OCI-LY1 (cell line): ENCODE results near the gene RUSC2.

Experiments
- EZH2 ChIP-seq: fragments of 200-600 bp; sonication (generic), shearing (Covaris generic); IDR thresholded peaks from 2 replicates; pipeline ENCODE4 v1.8.0; 2017; ENCODE audit warnings: borderline replicate concordance, mixed run types, mild to moderate bottlenecking, antibody characterized with exemption, low read length, moderate library complexity, mixed read lengths
- TF ChIP-seq, protein P1 (sequence below): fragments of 200-600 bp; sonication (generic), shearing (Covaris generic); IDR thresholded peaks from 2 replicates; pipeline ENCODE4 v1.5.1; 2017; ENCODE audit warnings: mild to moderate bottlenecking, antibody characterized with exemption, low read length, moderate library complexity, mixed read lengths

DNA sequence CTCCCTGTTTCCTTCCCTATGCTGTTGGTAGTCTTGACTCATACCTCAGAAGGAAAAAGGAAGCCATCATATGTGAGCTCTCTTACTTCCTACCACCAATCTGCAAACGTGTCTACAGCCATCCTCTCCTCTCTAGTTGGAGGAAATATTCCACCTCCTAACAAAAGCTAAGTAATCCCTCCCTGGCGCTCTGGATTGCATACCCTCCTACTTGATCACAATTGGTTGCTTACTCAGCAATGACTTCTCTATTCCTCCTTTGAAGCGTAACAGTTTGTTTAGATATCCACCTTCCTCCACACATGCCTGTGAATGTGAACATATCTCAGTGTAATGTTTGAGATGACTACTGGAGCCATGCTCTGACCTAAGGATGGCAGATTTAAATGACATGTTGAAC is 18.2 kb downstream of the RUSC2 start:
- TF ChIP-seq, protein P1, sequence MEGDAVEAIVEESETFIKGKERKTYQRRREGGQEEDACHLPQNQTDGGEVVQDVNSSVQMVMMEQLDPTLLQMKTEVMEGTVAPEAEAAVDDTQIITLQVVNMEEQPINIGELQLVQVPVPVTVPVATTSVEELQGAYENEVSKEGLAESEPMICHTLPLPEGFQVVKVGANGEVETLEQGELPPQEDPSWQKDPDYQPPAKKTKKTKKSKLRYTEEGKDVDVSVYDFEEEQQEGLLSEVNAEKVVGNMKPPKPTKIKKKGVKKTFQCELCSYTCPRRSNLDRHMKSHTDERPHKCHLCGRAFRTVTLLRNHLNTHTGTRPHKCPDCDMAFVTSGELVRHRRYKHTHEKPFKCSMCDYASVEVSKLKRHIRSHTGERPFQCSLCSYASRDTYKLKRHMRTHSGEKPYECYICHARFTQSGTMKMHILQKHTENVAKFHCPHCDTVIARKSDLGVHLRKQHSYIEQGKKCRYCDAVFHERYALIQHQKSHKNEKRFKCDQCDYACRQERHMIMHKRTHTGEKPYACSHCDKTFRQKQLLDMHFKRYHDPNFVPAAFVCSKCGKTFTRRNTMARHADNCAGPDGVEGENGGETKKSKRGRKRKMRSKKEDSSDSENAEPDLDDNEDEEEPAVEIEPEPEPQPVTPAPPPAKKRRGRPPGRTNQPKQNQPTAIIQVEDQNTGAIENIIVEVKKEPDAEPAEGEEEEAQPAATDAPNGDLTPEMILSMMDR, result no peak
- TF ChIP-seq EZH2, result no peak
